ENCODE measurements around the gene AQR. TPM values are rescaled to one million over a fixed set of nuclear protein-coding genes. Genes with fewer than 3 reads are reported as not detected.
A peak's percentile ranks its signal among the peaks of the same experiment; 100 is the strongest.

Gene AQR
- total and polyA plus RNA-seq, 2 of the 13 experiments (the other 11 are each of a cell fraction or from before 2014, with no cell fraction given): 18.7 to 31.3 TPM

- TF ChIP-seq DR1 (CRISPR knock-in tag; IDR thresholded peaks at IDR 0.05) (peak; percentile 55; the same call in 1 of the 2 replicates), ZNF615 (CRISPR knock-in tag; IDR thresholded peaks at IDR 0.05; ENCODE audit: borderline replicate concordance) (0 out of 2 replicates have a peak, but pooled peaks have one; percentile 60), NR2F2 (IDR thresholded peaks at IDR 0.05; ENCODE audit: borderline replicate concordance, low read depth) (no peak), FOXM1 (CRISPR knock-in tag; IDR thresholded peaks at IDR 0.05) (0 out of 2 replicates have a peak, but pooled peaks have one; percentile 11), HCFC1 (IDR thresholded peaks at IDR 0.05; ENCODE audit: low read depth, low read length) (peak; percentile 74), GLMP (CRISPR knock-in tag; IDR thresholded peaks at IDR 0.05; ENCODE audit: borderline replicate concordance) (no peak), HNF1A (IDR thresholded peaks at IDR 0.05; ENCODE audit: low read depth) (peak; percentile 43; the same call in 1 of the 2 replicates), HNF1A (CRISPR knock-in tag; IDR thresholded peaks at IDR 0.05; ENCODE audit: borderline replicate concordance) (peak; percentile 82), NR1H2 (CRISPR knock-in tag; IDR thresholded peaks at IDR 0.05; ENCODE audit: borderline replicate concordance, low read depth) (0 out of 2 replicates have a peak, but pooled peaks have one; percentile 37), BRD4 (CRISPR knock-in tag; IDR thresholded peaks at IDR 0.05) (peak; percentile 94), TFDP2 (CRISPR knock-in tag; IDR thresholded peaks at IDR 0.05) (peak; percentile 79), THRA (CRISPR knock-in tag; IDR thresholded peaks at IDR 0.05; ENCODE audit: borderline replicate concordance) (peak; percentile 28; the same call in 1 of the 2 replicates), ZNF839 (CRISPR knock-in tag; IDR thresholded peaks at IDR 0.05; ENCODE audit: borderline replicate concordance) (no peak), ZNF83 (CRISPR knock-in tag; IDR thresholded peaks at IDR 0.05; ENCODE audit: borderline replicate concordance) (peak; percentile 80; the same call in 1 of the 2 replicates), KLF13 (CRISPR knock-in tag; IDR thresholded peaks at IDR 0.05) (no peak; the same call in 1 of the 2 replicates), GZF1 (CRISPR knock-in tag; IDR thresholded peaks at IDR 0.05) (no peak), SPEN (CRISPR knock-in tag; IDR thresholded peaks at IDR 0.05; ENCODE audit: low read depth) (peak; percentile 88), NFIB (CRISPR knock-in tag; IDR thresholded peaks at IDR 0.05; ENCODE audit: borderline replicate concordance) (no peak)
Measured at GRCh38 chr15:34988027-34988902, 18.7 kb upstream of the AQR start, which contains the start of gene ZNF770 (continued).
